A549 treated with CpdA at 1 μM for 4 hours (cell line): ENCODE data around the gene SLC51B. TPM values are rescaled to one million over a fixed set of nuclear protein-coding genes. Genes with fewer than 3 reads are reported as not detected.

Source experiments
- total RNA-seq: library from RNA; stranded (reverse); fragments of 200-300 nt; extraction: Qiagen RNA extraction; gene quantifications from 5 replicates; pipeline ENCODE4 v1.2.3, GENCODE V29; 2022; ENCODE audit warnings: low read depth

Gene SLC51B
- 10.3 to 14.3 TPM (median 12.6 TPM) in 5 replicates for total RNA-seq

GRCh38 chr15:65044724-65045481 is at the start of gene SLC51B:
Gene SLC51B, plus strand, starts transcription at chr15:65045387. Its CDS starts 4,618 bp downstream, at chr15:65050005.

GRCh38 chr15:65028921-65029735 is 16.1 kb upstream of the SLC51B start, which contains the start of gene MTFMT:
Gene MTFMT, minus strand, starts transcription at chr15:65029639. Its CDS starts 26 bp downstream, at chr15:65029613.

GRCh38 chr15:65067645-65068402 is 22.6 kb downstream of the SLC51B start, which contains the start of gene RASL12:
Gene RASL12, minus strand, starts transcription at chr15:65067991. Its CDS starts 156 bp downstream, at chr15:65067835.

GRCh38 chr15:65076486-65077290 is 31.5 kb downstream of the SLC51B start, which contains the start of gene KBTBD13:
Gene KBTBD13, plus strand, starts transcription at chr15:65076746. Its CDS starts 70 bp downstream, at chr15:65076816.

Other genes with a start within 250 kb of the SLC51B start
- 16.2 to 23.1 TPM (median 20.2 TPM) in 5 replicates for gene PIF1, start 219.7 kb upstream of the SLC51B start, total RNA-seq
- 6.1 to 7.3 TPM (median 6.6 TPM) in 5 replicates for gene PLEKHO2, start 203.5 kb upstream of the SLC51B start, total RNA-seq
- 1.5 to 1.9 TPM (median 1.8 TPM) in 5 replicates for gene ANKDD1A, start 133.5 kb upstream of the SLC51B start, total RNA-seq
- gene SPG21, start 55.5 kb upstream of the SLC51B start, total RNA-seq, result 110 to 132 TPM (median 123 TPM) in 5 replicates
- gene MTFMT, start 15.7 kb upstream of the SLC51B start, total RNA-seq, result 23.6 to 29.5 TPM (median 27.4 TPM) in 5 replicates
- 0.09 to 0.16 TPM (median 0.11 TPM) in 4 of 5 replicates, not detected in the other for gene RASL12, start 22.6 kb downstream of the SLC51B start, total RNA-seq
- gene KBTBD13, start 31.4 kb downstream of the SLC51B start, total RNA-seq, result not detected in 5 replicates
- gene UBAP1L, start 69.8 kb downstream of the SLC51B start, total RNA-seq, result 0.59 to 1.3 TPM (median 0.87 TPM) in 5 replicates
- gene PDCD7, start 88.4 kb downstream of the SLC51B start, total RNA-seq, result 25.7 to 29.9 TPM (median 26.4 TPM) in 5 replicates
- 35.8 to 67.3 TPM (median 45.5 TPM) in 5 replicates for gene CLPX, start 140.0 kb downstream of the SLC51B start, total RNA-seq
- gene CILP, start 166.1 kb downstream of the SLC51B start, total RNA-seq, result 0.03 to 0.06 TPM (median 0.04 TPM) in 4 of 5 replicates, not detected in the other
- 9.1 to 11.3 TPM (median 10.5 TPM) in 5 replicates for gene PARP16, start 241.5 kb downstream of the SLC51B start, total RNA-seq